Activated naive CD8-positive, alpha-beta T cell treated with anti-CD3 and anti-CD28 coated beads for 36 hours (primary cell): ENCODE measurements around the gene OR10C1. TPM values are rescaled to one million over a fixed set of nuclear protein-coding genes. Genes with fewer than 3 reads are reported as not detected.
"Not testable (repeated sequence)": the region's sequence is repeated elsewhere in the genome, so short reads cannot be mapped to it uniquely, and the experiment has no call there.

ENCODE experiments used
- DNase-seq: peaks from one replicate; pipeline ENCODE4 v3.0.0; 2021
- H3K27ac Mint-ChIP-seq: one replicate; pipeline ENCODE4 v1.8.0; 2022; ENCODE audit warnings: mild to moderate bottlenecking, moderate library complexity, mixed read lengths
- H3K27me3 Mint-ChIP-seq: one replicate; pipeline ENCODE4 v1.8.0; 2022; ENCODE audit warnings: mild to moderate bottlenecking, mixed read lengths
- H3K36me3 Mint-ChIP-seq: one replicate; pipeline ENCODE4 v1.8.0; 2021; ENCODE audit warnings: mild to moderate bottlenecking, mixed read lengths
- H3K4me1 Mint-ChIP-seq: one replicate; pipeline ENCODE4 v1.8.0; 2021; ENCODE audit warnings: mixed read lengths
- H3K4me3 Mint-ChIP-seq: one replicate; pipeline ENCODE4 v1.8.0; 2022; ENCODE audit warnings: mild to moderate bottlenecking, moderate library complexity, mixed read lengths
- H3K9me3 Mint-ChIP-seq: one replicate; pipeline ENCODE4 v1.8.0; 2022; ENCODE audit warnings: mixed read lengths
- total RNA-seq, 2 experiments: library from RNA; stranded (reverse); gene quantifications; one replicate each; pipeline ENCODE4 v1.2.3, GENCODE V29; 2021

The OR10C1 gene
- not detected for total RNA-seq

- no peaks in the 10 kb centered on the region for H3K9me3 Mint-ChIP-seq
- no peak within 1 kb of the TSS for H3K27ac Mint-ChIP-seq
- H3K36me3 Mint-ChIP-seq = no peaks in the 10 kb centered on the region
- no peak within 1 kb of the TSS for H3K4me3 Mint-ChIP-seq
- no peaks in the 10 kb centered on the region for H3K4me1 Mint-ChIP-seq
- peaks cover 51% of the 10 kb centered on the region for H3K27me3 Mint-ChIP-seq
- no peak for DNase-seq
Observed at GRCh38 chr6:29439006-29439405, at the start of gene OR10C1. Gene OR10C1 (plus strand): TSS chr6:29439306. CDS start chr6:29440016, 710 bp downstream.

GRCh38 chr6:29395331-29395730 lies 43.8 kb upstream of the OR10C1 start, which contains the start of gene OR12D2:
Gene OR12D2 (plus strand): TSS chr6:29395631. CDS start chr6:29396700, 1,069 bp downstream.
- Mint-ChIP-seq H3K9me3 (no peaks in the 10 kb centered on the region), H3K4me3 (no peak within 1 kb of the TSS)

GRCh38 chr6:29399525-29399924 lies 39.6 kb upstream of the OR10C1 start:
- H3K36me3 Mint-ChIP-seq = no peaks in the 10 kb centered on the region
- H3K9me3 Mint-ChIP-seq = no peaks in the 10 kb centered on the region
- H3K27me3 Mint-ChIP-seq = peaks cover 59% of the 10 kb centered on the region
- H3K4me1 Mint-ChIP-seq = no peaks in the 10 kb centered on the region
- H3K27ac Mint-ChIP-seq = no peak overlapping the region
- no peak overlapping the region for H3K4me3 Mint-ChIP-seq
- no peak for DNase-seq

More at GRCh38 chr6:29395331-29395730, 43.8 kb upstream of the OR10C1 start, which contains the start of gene OR12D2:
- no peaks in the 10 kb centered on the region for H3K4me1 Mint-ChIP-seq
- no peak for DNase-seq
- peaks cover 61% of the 10 kb centered on the region for H3K27me3 Mint-ChIP-seq
- H3K27ac Mint-ChIP-seq = no peak within 1 kb of the TSS
- no peaks in the 10 kb centered on the region for H3K36me3 Mint-ChIP-seq

- H3K9me3 Mint-ChIP-seq = peaks cover 2% of the 10 kb centered on the region
- H3K27me3 Mint-ChIP-seq = peaks cover 52% of the 10 kb centered on the region
- no peak for DNase-seq
- no peak overlapping the region for H3K4me3 Mint-ChIP-seq
- no peak overlapping the region for H3K27ac Mint-ChIP-seq
- H3K36me3 Mint-ChIP-seq = no peaks in the 10 kb centered on the region
- no peaks in the 10 kb centered on the region for H3K4me1 Mint-ChIP-seq
Observed at GRCh38 chr6:29403801-29404200, 35.3 kb upstream of the OR10C1 start.

GRCh38 chr6:29414588-29414987 lies 24.5 kb upstream of the OR10C1 start, which contains the start of gene OR12D1:
Gene OR12D1 (plus strand): TSS chr6:29414928.
- no peaks in the 10 kb centered on the region for H3K36me3 Mint-ChIP-seq
- DNase-seq = no peak
- H3K27ac Mint-ChIP-seq = no peak within 1 kb of the TSS
- peaks cover 17% of the 10 kb centered on the region for H3K9me3 Mint-ChIP-seq
- no peaks in the 10 kb centered on the region for H3K4me1 Mint-ChIP-seq
- no peak within 1 kb of the TSS for H3K4me3 Mint-ChIP-seq
- H3K27me3 Mint-ChIP-seq = peaks cover 63% of the 10 kb centered on the region

GRCh38 chr6:29419516-29419915 lies 19.6 kb upstream of the OR10C1 start:
- DNase-seq = no peak
- Mint-ChIP-seq H3K27me3 (peaks cover 59% of the 10 kb centered on the region), H3K9me3 (peaks cover 2% of the 10 kb centered on the region), H3K4me3 (no peak overlapping the region), H3K27ac (no peak overlapping the region), H3K36me3 (no peaks in the 10 kb centered on the region), H3K4me1 (no peaks in the 10 kb centered on the region)

GRCh38 chr6:29424168-29424567 lies 14.9 kb upstream of the OR10C1 start:
- H3K9me3 Mint-ChIP-seq = peaks cover 2% of the 10 kb centered on the region
- H3K27me3 Mint-ChIP-seq = peaks cover 61% of the 10 kb centered on the region
- no peaks in the 10 kb centered on the region for H3K36me3 Mint-ChIP-seq
- no peak overlapping the region for H3K4me3 Mint-ChIP-seq
- DNase-seq = no peak
- no peak overlapping the region for H3K27ac Mint-ChIP-seq
- H3K4me1 Mint-ChIP-seq = no peaks in the 10 kb centered on the region

GRCh38 chr6:29424575-29424974 lies 14.5 kb upstream of the OR10C1 start:
- Mint-ChIP-seq H3K9me3 (peaks cover 2% of the 10 kb centered on the region), H3K4me3 (no peak overlapping the region), H3K4me1 (no peaks in the 10 kb centered on the region), H3K27ac (no peak overlapping the region), H3K36me3 (no peaks in the 10 kb centered on the region), H3K27me3 (peaks cover 61% of the 10 kb centered on the region)
- DNase-seq = no peak

- Mint-ChIP-seq H3K4me3 (no peak overlapping the region), H3K27ac (no peak overlapping the region), H3K9me3 (peaks cover 2% of the 10 kb centered on the region), H3K27me3 (peaks cover 57% of the 10 kb centered on the region), H3K36me3 (no peaks in the 10 kb centered on the region), H3K4me1 (no peaks in the 10 kb centered on the region)
- no peak for DNase-seq
Observed at GRCh38 chr6:29425075-29425474, 14.0 kb upstream of the OR10C1 start.

GRCh38 chr6:29426654-29427053 lies 12.5 kb upstream of the OR10C1 start:
- Mint-ChIP-seq H3K9me3 (no peaks in the 10 kb centered on the region), H3K36me3 (no peaks in the 10 kb centered on the region), H3K27me3 (peaks cover 48% of the 10 kb centered on the region), H3K27ac (no peak overlapping the region), H3K4me1 (no peaks in the 10 kb centered on the region), H3K4me3 (no peak overlapping the region)
- DNase-seq = no peak

GRCh38 chr6:29436730-29437129 lies 2.4 kb upstream of the OR10C1 start:
- H3K9me3 Mint-ChIP-seq, H3K4me3 Mint-ChIP-seq, H3K27ac Mint-ChIP-seq, H3K36me3 Mint-ChIP-seq, DNase-seq, H3K4me1 Mint-ChIP-seq: not testable (repeated sequence)
- H3K27me3 Mint-ChIP-seq = peaks cover 58% of the 10 kb centered on the region

- H3K27me3 Mint-ChIP-seq = peaks cover 54% of the 10 kb centered on the region
- no peak overlapping the region for H3K27ac Mint-ChIP-seq
- H3K4me3 Mint-ChIP-seq = no peak overlapping the region
- H3K9me3 Mint-ChIP-seq = no peaks in the 10 kb centered on the region
- no peaks in the 10 kb centered on the region for H3K4me1 Mint-ChIP-seq
- no peaks in the 10 kb centered on the region for H3K36me3 Mint-ChIP-seq
- no peak for DNase-seq
Observed at GRCh38 chr6:29442719-29443118, 3.6 kb downstream of the OR10C1 start.

- H3K27me3 Mint-ChIP-seq = peaks cover 58% of the 10 kb centered on the region
- H3K36me3 Mint-ChIP-seq, DNase-seq, H3K27ac Mint-ChIP-seq, H3K4me1 Mint-ChIP-seq, H3K4me3 Mint-ChIP-seq, H3K9me3 Mint-ChIP-seq: not testable (repeated sequence)
Observed at GRCh38 chr6:29444031-29444430, 4.9 kb downstream of the OR10C1 start.

- H3K27me3 Mint-ChIP-seq = peaks cover 58% of the 10 kb centered on the region
Observed at GRCh38 chr6:29447670-29448069, 8.6 kb downstream of the OR10C1 start.

GRCh38 chr6:29451471-29452193 lies 12.5 kb downstream of the OR10C1 start:
- Mint-ChIP-seq H3K27me3 (peaks cover 47% of the 10 kb centered on the region), H3K4me3 (no peak overlapping the region), H3K27ac (no peak overlapping the region), H3K4me1 (no peaks in the 10 kb centered on the region), H3K9me3 (peaks cover 3% of the 10 kb centered on the region), H3K36me3 (no peaks in the 10 kb centered on the region)
- no peak for DNase-seq

More at GRCh38 chr6:29447670-29448069, 8.6 kb downstream of the OR10C1 start:
- no peak overlapping the region for H3K4me3 Mint-ChIP-seq
- H3K9me3 Mint-ChIP-seq = peaks cover 3% of the 10 kb centered on the region
- H3K36me3 Mint-ChIP-seq = no peaks in the 10 kb centered on the region
- DNase-seq = no peak
- H3K27ac Mint-ChIP-seq = no peak overlapping the region
- H3K4me1 Mint-ChIP-seq = no peaks in the 10 kb centered on the region

GRCh38 chr6:29456971-29457370 lies 17.9 kb downstream of the OR10C1 start, which contains the start of the genes OR11A1 and OR2H1:
Gene OR11A1 (minus strand): TSS chr6:29457071. CDS start chr6:29427641, 29,430 bp downstream.
Gene OR2H1 (plus strand): TSS chr6:29457155. CDS start chr6:29461770, 4,615 bp downstream.
- H3K4me1 Mint-ChIP-seq = no peaks in the 10 kb centered on the region
- no peak within 1 kb of the TSS for H3K27ac Mint-ChIP-seq

More at GRCh38 chr6:29456971-29457370, 17.9 kb downstream of the OR10C1 start, which contains the start of the genes OR11A1 and OR2H1:
- H3K9me3 Mint-ChIP-seq = no peaks in the 10 kb centered on the region
- H3K4me3 Mint-ChIP-seq = no peak within 1 kb of the TSS
- DNase-seq = no peak
- no peaks in the 10 kb centered on the region for H3K36me3 Mint-ChIP-seq
- H3K27me3 Mint-ChIP-seq = peaks cover 18% of the 10 kb centered on the region
